HG02852 (cell line): ENCODE measurements around the gene CLIC2.
"Not testable (repeated sequence)": the region's sequence is repeated elsewhere in the genome, so short reads cannot be mapped to it uniquely, and the experiment has no call there.

Experiments used
- ATAC-seq: cut with Tn5 transposase; IDR thresholded peaks from one replicate; pipeline ENCODE4 v1.9.1; 2021; ENCODE audit warnings: mild to moderate bottlenecking, moderate library complexity; ENCODE audit not compliant: unreplicated experiment

CLIC2 gene

DNA sequence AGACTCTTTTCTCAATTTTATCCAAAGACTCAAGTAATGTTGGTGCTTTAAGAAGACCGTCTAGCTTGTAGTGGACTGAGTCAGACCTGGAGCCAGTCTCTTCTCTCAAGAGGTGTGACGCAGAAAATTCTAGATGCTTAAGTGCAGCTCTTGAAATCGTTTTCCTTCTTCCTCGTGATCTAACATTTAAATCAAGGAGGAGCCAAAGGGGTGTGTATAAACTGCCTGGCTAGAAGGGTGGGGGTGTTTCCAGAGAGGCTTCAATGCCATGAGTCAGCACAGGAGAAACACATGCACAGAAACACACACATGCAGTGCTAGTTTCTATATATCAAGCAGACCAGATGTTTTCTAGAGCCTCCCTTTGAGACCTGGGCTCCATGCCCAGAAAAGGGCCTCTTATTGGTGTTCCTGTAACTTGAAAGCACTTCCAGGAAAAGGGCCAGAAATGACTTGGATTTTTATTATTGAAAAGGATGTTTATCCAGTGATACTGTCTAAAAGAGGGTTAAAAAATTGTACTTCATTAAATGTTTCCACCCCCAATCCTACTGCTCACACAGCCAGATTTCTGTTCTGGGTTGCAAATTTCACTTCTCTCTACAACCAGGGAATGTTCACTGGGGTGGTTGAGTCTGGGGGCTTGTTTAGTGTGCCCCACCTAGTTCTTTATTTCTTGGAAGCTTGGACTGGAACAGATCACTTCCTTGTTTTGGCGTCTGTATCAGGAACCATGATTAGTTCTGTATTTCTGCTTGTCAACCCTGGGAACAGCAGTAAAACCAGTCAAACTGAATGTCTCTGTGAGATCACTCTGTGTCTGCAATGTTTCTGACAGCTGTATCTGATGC lies at the start of gene CLIC2:
Gene CLIC2, minus strand, starts transcription at position 129 of the 851 bp plus-strand sequence. CDS start 187 bp downstream, outside the sequence.
- peak; percentile 72 for ATAC-seq

DNA sequence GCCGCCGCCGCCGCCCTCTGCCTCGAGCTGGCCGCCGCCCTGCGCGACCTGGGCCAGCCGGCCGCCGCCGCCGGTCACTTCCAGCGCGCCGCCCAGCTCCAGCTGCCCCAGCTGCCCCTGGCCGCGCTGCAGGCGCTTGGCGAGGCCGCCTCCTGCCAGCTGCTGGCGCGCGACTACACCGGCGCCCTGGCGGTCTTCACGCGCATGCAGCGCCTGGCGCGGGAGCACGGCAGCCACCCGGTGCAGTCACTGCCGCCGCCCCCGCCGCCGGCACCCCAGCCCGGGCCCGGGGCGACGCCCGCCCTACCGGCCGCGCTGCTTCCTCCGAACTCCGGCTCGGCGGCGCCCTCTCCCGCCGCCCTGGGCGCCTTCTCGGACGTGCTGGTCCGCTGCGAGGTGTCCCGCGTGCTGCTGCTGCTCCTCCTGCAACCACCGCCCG lies 48.1 kb upstream of the CLIC2 start:
- peak; percentile 53 for ATAC-seq

GRCh38 chrX:155381843-155382528 lies 47.6 kb upstream of the CLIC2 start, which contains the start of gene F8A2:
F8A2 (plus strand) TSS chrX:155382095; CDS start chrX:155382115, 20 bp downstream.
- peak; percentile 76 for ATAC-seq

- ATAC-seq, result not testable (repeated sequence)
Observed at GRCh38 chrX:155379802-155380201, 45.4 kb upstream of the CLIC2 start.

GRCh38 chrX:155373777-155374458 lies 39.5 kb upstream of the CLIC2 start:
- ATAC-seq, result peak; percentile 68

DNA sequence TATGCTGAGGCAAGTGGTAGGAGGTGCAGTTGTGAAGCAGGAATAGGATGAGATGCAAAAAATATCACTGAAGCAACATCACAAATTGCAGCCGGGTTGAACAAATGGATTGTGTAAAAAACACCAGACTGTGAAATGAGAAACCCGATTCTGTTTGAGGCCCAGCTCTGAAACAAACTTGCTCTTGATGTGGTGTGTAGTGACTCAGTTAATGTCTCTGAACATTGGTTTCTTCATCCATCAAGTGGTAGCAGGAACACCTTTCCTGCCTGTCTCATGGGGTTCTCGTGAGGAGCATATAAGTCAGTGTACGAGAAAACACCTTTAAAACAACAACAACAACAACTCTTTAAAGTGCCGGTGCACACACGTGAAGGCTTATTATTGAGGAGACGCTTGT lies 29.3 kb upstream of the CLIC2 start:
- not testable (repeated sequence) for ATAC-seq

DNA sequence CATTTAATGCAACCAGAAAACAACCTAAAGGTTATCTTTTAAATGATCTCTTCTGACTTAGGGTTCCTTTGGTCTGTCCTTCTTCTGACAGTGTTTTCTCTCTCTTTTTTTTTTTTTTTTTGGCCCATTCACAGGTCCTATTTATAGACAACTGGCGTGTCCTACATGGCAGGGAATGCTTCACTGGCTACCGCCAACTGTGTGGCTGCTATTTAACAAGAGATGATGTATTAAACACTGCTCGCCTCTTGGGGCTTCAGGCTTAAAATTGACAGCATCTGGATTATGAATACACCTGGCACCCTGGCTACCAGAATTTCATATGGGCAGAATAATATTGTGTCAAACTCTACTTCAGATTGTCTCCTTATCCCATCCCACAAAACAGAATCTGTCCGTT lies 15.0 kb upstream of the CLIC2 start:
- not testable (repeated sequence) for ATAC-seq

GRCh38 chrX:155345689-155346088 lies 11.3 kb upstream of the CLIC2 start:
- ATAC-seq, result not testable (repeated sequence)

DNA sequence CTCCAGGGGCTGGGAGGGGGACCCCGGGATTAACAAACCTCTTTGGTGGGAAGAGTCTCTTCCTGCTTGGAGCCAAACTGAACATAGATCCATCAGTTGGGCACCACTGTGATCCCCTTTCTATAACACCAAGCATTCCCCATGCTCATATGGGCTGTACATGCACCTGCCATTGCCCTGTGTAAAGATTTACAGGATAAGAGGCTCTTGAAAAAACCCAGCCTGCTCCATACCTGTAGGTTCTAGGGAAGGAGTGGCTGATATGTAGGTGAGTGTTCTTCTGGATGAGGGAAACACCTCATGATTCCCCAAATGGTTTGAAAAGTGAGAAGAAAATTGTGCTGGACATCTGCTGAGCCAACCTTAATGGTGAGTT lies 911 bp upstream of the CLIC2 start:
- not testable (repeated sequence) for ATAC-seq

- no peak for ATAC-seq
Observed at GRCh38 chrX:155333544-155334100, 792 bp downstream of the CLIC2 start.

- no peak for ATAC-seq
Observed at GRCh38 chrX:155330992-155331391, 3.4 kb downstream of the CLIC2 start.

DNA sequence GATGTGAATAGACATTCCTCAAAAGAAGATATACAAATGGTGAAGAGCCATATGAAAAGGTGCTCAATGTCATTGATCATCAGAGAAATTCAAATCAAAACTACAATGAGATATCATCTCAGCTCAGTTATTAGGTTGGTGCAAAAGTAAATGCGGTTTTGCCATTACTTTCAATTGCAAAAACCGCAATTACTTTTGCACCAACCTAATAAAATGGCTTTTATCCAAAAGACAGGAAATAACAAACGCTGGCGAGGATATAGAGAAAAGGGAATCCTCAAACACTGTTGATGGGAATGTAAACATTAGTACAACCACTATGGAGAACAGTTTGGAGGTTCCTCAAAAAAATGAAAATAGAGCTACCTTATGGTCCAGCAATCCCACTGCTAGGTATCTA lies 5.1 kb downstream of the CLIC2 start:
- no peak for ATAC-seq

DNA sequence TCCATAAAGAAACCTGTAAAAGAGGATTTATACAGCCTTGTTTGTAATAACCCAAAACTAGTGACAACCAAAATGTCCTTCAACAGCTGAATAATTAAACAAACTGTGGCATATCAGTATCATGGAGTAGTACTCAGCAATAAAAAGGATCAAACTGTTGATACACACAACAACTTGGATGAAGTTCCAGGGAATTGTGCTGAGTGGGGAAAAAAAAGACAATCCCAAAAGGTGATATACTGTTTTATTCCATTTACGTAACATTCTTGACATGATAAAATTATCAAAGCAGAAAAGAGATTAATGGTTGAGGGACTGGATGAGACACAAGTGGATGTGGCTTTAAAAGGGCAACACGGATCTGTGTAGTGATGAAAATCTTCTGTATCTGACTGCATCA lies 7.8 kb downstream of the CLIC2 start:
- ATAC-seq, result no peak

DNA sequence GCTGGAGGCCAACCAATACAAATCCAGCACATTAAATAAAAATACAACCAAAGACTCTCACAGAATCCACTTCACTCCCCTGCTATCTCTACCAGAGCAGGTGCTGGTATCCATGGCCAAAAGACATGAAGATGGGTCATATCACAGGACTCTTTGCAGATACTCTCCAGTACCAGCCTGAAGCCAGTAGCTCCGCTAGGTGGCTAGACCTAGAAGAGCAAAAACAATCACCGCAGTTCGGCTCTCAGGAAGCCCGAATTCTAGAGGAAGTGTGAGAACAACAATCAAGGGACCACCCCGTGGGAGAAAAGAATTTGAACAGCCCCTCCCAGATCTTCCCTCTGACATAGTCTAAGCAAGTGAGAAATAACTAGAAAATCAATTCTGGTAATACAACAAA lies 20.2 kb downstream of the CLIC2 start:
- ATAC-seq, result no peak

DNA sequence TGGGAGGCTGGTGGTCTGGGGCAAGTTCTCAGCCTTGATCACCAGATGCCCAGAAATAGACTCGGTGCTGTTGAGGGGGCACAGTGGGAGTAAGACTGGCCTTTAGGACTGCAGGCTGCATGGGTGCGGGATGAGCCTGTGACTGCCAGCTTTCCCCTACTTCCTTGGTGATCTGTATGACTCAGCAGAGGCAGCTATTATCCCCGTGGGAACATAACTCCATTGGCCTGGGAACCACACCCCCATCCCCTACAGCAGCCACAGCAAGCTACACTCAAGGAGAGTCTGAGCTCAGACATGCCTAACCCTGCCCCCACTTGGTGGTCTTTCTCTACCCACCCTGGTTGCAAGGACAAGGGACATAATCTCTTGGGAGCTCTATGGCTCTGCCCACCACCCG lies 20.6 kb downstream of the CLIC2 start:
- no peak for ATAC-seq

- ATAC-seq, result no peak
Observed at GRCh38 chrX:155293771-155294170, 40.6 kb downstream of the CLIC2 start.

- no peak for ATAC-seq
Observed at GRCh38 chrX:155279873-155280272, 54.5 kb downstream of the CLIC2 start.

- no peak for ATAC-seq
Observed at GRCh38 chrX:155270969-155271368, 63.4 kb downstream of the CLIC2 start.

GRCh38 chrX:155267995-155268394 lies 66.4 kb downstream of the CLIC2 start:
- ATAC-seq, result not testable (repeated sequence)

DNA sequence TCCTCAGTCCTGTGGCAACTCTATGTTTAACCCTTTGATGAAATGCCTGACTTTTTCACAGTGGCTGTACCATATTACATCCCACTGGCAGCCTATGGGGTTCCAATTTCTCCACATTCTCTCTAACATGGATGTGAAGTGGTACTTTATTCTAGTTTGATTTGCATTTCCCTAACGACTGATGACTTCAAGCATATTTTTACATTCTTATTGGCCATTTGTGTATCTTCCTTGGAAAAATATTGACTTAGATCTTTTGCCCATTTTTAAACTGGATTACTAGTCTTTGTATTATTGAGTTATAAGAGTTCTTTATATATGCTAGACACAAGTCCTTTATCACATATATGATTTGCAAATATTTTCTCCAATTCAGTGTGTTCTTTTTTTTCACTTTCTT lies 68.0 kb downstream of the CLIC2 start:
- no peak for ATAC-seq
